HepG2 (cell line): Measurements from ENCODE around the gene CDK18. TPM values are rescaled to one million over a fixed set of nuclear protein-coding genes. Genes with fewer than 3 reads are reported as not detected.

Experiments
- ATAC-seq: fragments of 200-7000 bp; cut with Tn5 transposase; 3 replicates; pipeline ENCODE4 v1.9.1; 2020; ENCODE audit warnings: mild to moderate bottlenecking, moderate library complexity
- Bru-seq: library from RNA; stranded (reverse); fragments of 400-500 nt; gene quantifications from one replicate; lab custom pipeline; 2021; lab: Mats Ljungman, UMichigan
- BruChase-seq, 2 experiments: library from RNA; stranded (reverse); fragments of 400-500 nt; gene quantifications; one replicate each; lab custom pipeline; 2021; lab: Mats Ljungman, UMichigan
- BruUV-seq: library from RNA; stranded (reverse); fragments of 400-500 nt; replicated peaks from 2 replicates; lab custom pipeline; 2021; lab: Mats Ljungman, UMichigan
- CTCF ChIA-PET: fragments of 300-600 bp; formaldehyde crosslinking; extraction: SDS; loops from one replicate; lab custom pipeline; 2021; ENCODE audit warnings: low total read pairs, inconsistent platforms, low intra/inter-chr PET ratio; lab: Yijun Ruan, JAX
- POLR2A ChIA-PET: fragments of 350-600 bp; sonication (Branson Sonifier 250); formaldehyde crosslinking; loops from one replicate; lab custom pipeline; 2020; ENCODE audit warnings: antibody characterized with exemption, inconsistent platforms; lab: Yijun Ruan, JAX
- DNase-seq: peaks from one replicate; pipeline ENCODE4 v3.0.0-alpha.2; 2015; ENCODE audit warnings: low spot score
- FAIRE-seq: peaks from 3 replicates; lab custom pipeline; 2011; peaks lifted over from hg19 to GRCh38; lab: Jason Lieb, UNC
- H2AFZ ChIP-seq: one replicate; pipeline ENCODE4 v1.6.1; 2011; ENCODE audit warnings: low read length, inconsistent platforms
- H3K27ac ChIP-seq: fragments of 300-600 bp; 3 replicates; pipeline ENCODE4 v1.8.0; 2011; ENCODE audit warnings: mixed run types, mild to moderate bottlenecking, mixed read lengths, low read length, inconsistent platforms; ENCODE audit not compliant: insufficient read depth; ENCODE audit errors: extremely low read length
- H3K27me3 ChIP-seq, 2 experiments: fragments of 200-600 bp in 1 of 2; 2 replicates in 1 of 2; 3 replicates in 1 of 2; pipeline versions ENCODE4 v1.6.0 to v1.8.0; 2011; ENCODE audit warnings: low read length in 2 of 2, mild to moderate bottlenecking in 2 of 2, moderate library complexity in 2 of 2, inconsistent platforms in 1 of 2; ENCODE audit not compliant: insufficient read depth in 2 of 2, control insufficient read depth in 1 of 2
- H3K36me3 ChIP-seq, 2 experiments: fragments of 200-600 bp in 1 of 2; replicated peaks in 1 of 2; 2 replicates in 1 of 2; 3 replicates in 1 of 2; pipeline versions ENCODE4 v1.5.1 to v1.8.0; 2011; ENCODE audit warnings: low read length in 2 of 2, inconsistent platforms in 1 of 2; ENCODE audit not compliant: insufficient read depth in 2 of 2, control insufficient read depth in 1 of 2
- H3K4me1 ChIP-seq: 2 replicates; pipeline ENCODE4 v1.5.1; 2012; ENCODE audit warnings: low read length, inconsistent platforms; ENCODE audit not compliant: insufficient read depth
- H3K4me2 ChIP-seq: 2 replicates; pipeline ENCODE4 v1.6.0; 2011; ENCODE audit warnings: low read depth, low read length, inconsistent platforms
- H3K4me3 ChIP-seq, 3 experiments: fragments of 200-600 bp in 1 of 3; sonication (generic), shearing (Covaris generic) in 1 of 3; replicated peaks in 1 of 3; 2 replicates each; pipeline ENCODE4 v1.5.1; 2011 to 2016; ENCODE audit warnings: low read length in 3 of 3, inconsistent platforms in 2 of 3, low read depth in 2 of 3, mild to moderate bottlenecking in 2 of 3, control low read depth in 1 of 3, mixed read lengths in 1 of 3; ENCODE audit not compliant: insufficient read depth in 1 of 3
- H3K79me2 ChIP-seq: one replicate; pipeline ENCODE4 v1.6.1; 2011; ENCODE audit warnings: low read length, inconsistent platforms; ENCODE audit not compliant: insufficient read depth
- H3K9ac ChIP-seq: 2 replicates; pipeline ENCODE4 v1.6.0; 2011; ENCODE audit warnings: mild to moderate bottlenecking, low read depth, low read length, inconsistent platforms; ENCODE audit not compliant: insufficient read depth
- H3K9me3 ChIP-seq: 2 replicates; pipeline ENCODE4 v1.5.1; 2012; ENCODE audit warnings: mild to moderate bottlenecking, low read length
- H4K20me1 ChIP-seq: 2 replicates; pipeline ENCODE4 v1.6.0; 2011; ENCODE audit warnings: inconsistent platforms, mild to moderate bottlenecking, low read length, moderate library complexity; ENCODE audit not compliant: insufficient read depth
- GMEB2 ChIP-seq: IDR thresholded peaks from 2 replicates; pipeline ENCODE4 v1.6.1; 2016; ENCODE audit warnings: missing biosample characterization, missing genetic modification reagents, low read depth
- HNRNPL ChIP-seq: fragments of 200-400 bp; formaldehyde crosslinking; IDR thresholded peaks from 2 replicates; pipeline ENCODE4 v1.6.1; 2017; ENCODE audit warnings: mild to moderate bottlenecking, low read depth, low read length
- MXD1 ChIP-seq: sonication (generic); formaldehyde crosslinking; IDR thresholded peaks from 2 replicates; pipeline ENCODE4 v1.4.0; 2020; ENCODE audit warnings: mild to moderate bottlenecking, missing genetic modification reagents
- NFE2L2 ChIP-seq: fragments of 150-350 bp; IDR thresholded peaks from 2 replicates; pipeline ENCODE4 v1.6.1; 2014; ENCODE audit warnings: low read length
- NKX3-1 ChIP-seq: sonication (generic); formaldehyde crosslinking; IDR thresholded peaks from 2 replicates; pipeline ENCODE4 v1.5.0; 2020; ENCODE audit warnings: missing genetic modification reagents
- SALL2 ChIP-seq: sonication (generic); formaldehyde crosslinking; IDR thresholded peaks from 2 replicates; pipeline ENCODE4 v1.8.1; 2023; ENCODE audit warnings: mild to moderate bottlenecking, missing genetic modification reagents, inconsistent platforms
- SNAI1 ChIP-seq: sonication (generic); formaldehyde crosslinking; IDR thresholded peaks from 2 replicates; pipeline ENCODE4 v1.5.0; 2020; ENCODE audit warnings: mild to moderate bottlenecking, missing genetic modification reagents, borderline replicate concordance
- TFDP1 ChIP-seq: IDR thresholded peaks from 2 replicates; pipeline ENCODE4 v1.6.1; 2016; ENCODE audit warnings: missing compliant biosample characterization, missing genetic modification reagents, borderline replicate concordance
- ZNF17 ChIP-seq: sonication (generic); formaldehyde crosslinking; IDR thresholded peaks from 2 replicates; pipeline ENCODE4 v1.5.0; 2020; ENCODE audit warnings: mild to moderate bottlenecking, missing genetic modification reagents
- ZNF235 ChIP-seq: sonication (generic); formaldehyde crosslinking; IDR thresholded peaks from 2 replicates; pipeline ENCODE4 v1.8.1; 2023; ENCODE audit warnings: mild to moderate bottlenecking, missing genetic modification reagents, borderline replicate concordance
- ZNF740 ChIP-seq: sonication (generic); formaldehyde crosslinking; IDR thresholded peaks from 2 replicates; pipeline ENCODE4 v1.4.0; 2020; ENCODE audit warnings: missing genetic modification reagents
- ZNF768 ChIP-seq: sonication (generic); formaldehyde crosslinking; IDR thresholded peaks from 2 replicates; pipeline ENCODE4 v1.4.0; 2020; ENCODE audit warnings: missing genetic modification reagents
- ZNF776 ChIP-seq: sonication (generic); formaldehyde crosslinking; IDR thresholded peaks from 2 replicates; pipeline ENCODE4 v1.4.0; 2020; ENCODE audit warnings: mild to moderate bottlenecking, missing genetic modification reagents
- ZSCAN31 ChIP-seq: sonication (generic); formaldehyde crosslinking; IDR thresholded peaks from 2 replicates; pipeline ENCODE4 v1.5.0; 2020; ENCODE audit warnings: low read depth, mild to moderate bottlenecking, missing genetic modification reagents
- WGBS: methylation state at CpG from one replicate; pipeline ENCODE4 v1.1.6; 2017; ENCODE audit warnings: low lambda C conversion rate; 5-methylcytosine and 5-hydroxymethylcytosine counted together
- in situ Hi-C: cut with HindIII; loops from 2 replicates; pipeline ENCODE4 v1.10.0; 2017; ENCODE audit warnings: low pct_unique_long_range_greater_than_20kb; ENCODE audit not compliant: extremely low pct_ligation_motif_present
- intact Hi-C: fragments of 100-400 bp; cut with micrococcal nuclease; formaldehyde crosslinking; loops from one replicate; pipeline ENCODE4 v1.10.0; 2022; ENCODE audit not compliant: unreplicated experiment
- long read RNA-seq, 2 experiments: library from RNA in 1 of 2; library from polyadenylated mRNA in 1 of 2; stranded (forward) in 1 of 2; unstranded in 1 of 2; transcript quantifications; one replicate each; pipeline ENCODE4 v2.0.0, GENCODE V29; 2019 to 2022
- polyA minus RNA-seq, 3 experiments: library from RNA; depleted of rRNA, polyadenylated mRNA; stranded (reverse); fragments of >200 nt; gene quantifications; 2 replicates each; pipeline ENCODE4 v1.2.3, GENCODE V29; 2011; ENCODE audit warnings: low replicate concordance in 1 of 3
- polyA plus RNA-seq, 8 experiments: library from polyadenylated mRNA; depleted of rRNA in 3 of 8; stranded (reverse) in 7 of 8; unstranded in 1 of 8; fragments of >200 nt; fragmentation: Illumina TruSeq in 4 of 8; extraction: Trizol in 4 of 8; gene quantifications; 2 replicates each; pipeline versions ENCODE4 v1.2.1 to v1.2.3, GENCODE V29; 2011 to 2016; ENCODE audit warnings: low read depth in 4 of 8, missing spikeins in 1 of 8, mixed read lengths in 1 of 8; ENCODE audit not compliant: insufficient read depth in 1 of 8
- total RNA-seq, 5 experiments: library from RNA; depleted of rRNA; stranded (reverse); fragments of >200 nt; fragmentation: Illumina TruSeq; extraction: Trizol; gene quantifications; 2 replicates each; pipeline ENCODE4 v1.2.3, GENCODE V29; 2016; ENCODE audit warnings: low read depth in 1 of 5

CDK18 gene
- total RNA-seq (2016; rRNA removed; fragmentation: Illumina TruSeq; extraction: Trizol) (3.2 and 6.4 TPM in 2 replicates), polyA plus RNA-seq (2011; rRNA removed) (38.8 and 45.3 TPM in 2 replicates), polyA minus RNA-seq (2011; rRNA and poly(A)+ RNA removed; ENCODE audit: low replicate concordance) (11.0 and 29.7 TPM in 2 replicates), Bru-seq, nascent RNA (percentile 62 among the genes with signal in this experiment), BruChase-seq, experiment 1, labeled RNA remaining after a 6-hour chase (percentile 52 among the genes with signal in this experiment), BruChase-seq, experiment 2, labeled RNA remaining after a 2-hour chase (percentile 55 among the genes with signal in this experiment)
- 10.6 and 10.7 TPM in 2 replicates for total RNA-seq (2016; cell fraction: cytosol; rRNA removed; fragmentation: Illumina TruSeq; extraction: Trizol; ENCODE audit: low read depth)
- total RNA-seq (2016; cell fraction: insoluble cytoplasmic fraction; rRNA removed; fragmentation: Illumina TruSeq; extraction: Trizol): 3.6 and 7.0 TPM in 2 replicates
- total RNA-seq (2016; cell fraction: membrane; rRNA removed; fragmentation: Illumina TruSeq; extraction: Trizol): 8.3 and 10.4 TPM in 2 replicates
- 8.2 and 10.1 TPM in 2 replicates for total RNA-seq (2016; cell fraction: nucleus; rRNA removed; fragmentation: Illumina TruSeq; extraction: Trizol)
- 13.0 and 14.8 TPM in 2 replicates for polyA plus RNA-seq (2011; cell fraction: cytosol; rRNA removed)
- polyA plus RNA-seq (2011; cell fraction: nucleus; rRNA removed): 224 and 255 TPM in 2 replicates
- 53.5 and 54.3 TPM in 2 replicates for polyA plus RNA-seq (2012)
- 5.2 and 5.9 TPM in 2 replicates for polyA plus RNA-seq (2016; cell fraction: cytosol; fragmentation: Illumina TruSeq; extraction: Trizol; ENCODE audit: low read depth)
- polyA plus RNA-seq (2016; cell fraction: insoluble cytoplasmic fraction; fragmentation: Illumina TruSeq; extraction: Trizol; ENCODE audit: low read depth): 6.0 and 9.4 TPM in 2 replicates
- polyA plus RNA-seq (2016; cell fraction: membrane; fragmentation: Illumina TruSeq; extraction: Trizol; ENCODE audit: low read depth): 11.2 and 12.4 TPM in 2 replicates
- 33.1 and 35.8 TPM in 2 replicates for polyA plus RNA-seq (2016; cell fraction: nucleus; fragmentation: Illumina TruSeq; extraction: Trizol; ENCODE audit: insufficient read depth, low read depth)
- 14.7 and 23.4 TPM in 2 replicates for polyA minus RNA-seq (2011; cell fraction: cytosol; rRNA and poly(A)+ RNA removed)
- 47.0 and 52.3 TPM in 2 replicates for polyA minus RNA-seq (2011; cell fraction: nucleus; rRNA and poly(A)+ RNA removed)
- long read RNA-seq, experiment 1, partial matches to known transcripts: 2 of 6 reads
- long read RNA-seq, experiment 1, other reads (novel, unspliced or antisense): 3 of 6 reads
- long read RNA-seq, experiment 2, transcript CDK18-201 (16 exons, 3,141 nt): major isoform, 5 of 36 reads
- long read RNA-seq, experiment 2, transcript CDK18-203 (16 exons, 1,648 nt): major isoform, 5 of 36 reads
- long read RNA-seq, experiment 2, partial matches to known transcripts: 10 of 36 reads
- long read RNA-seq, experiment 2, other reads (novel, unspliced or antisense): 14 of 36 reads

GRCh38 chr1:205504311-205505075, at the start of gene CDK18:
TSS of gene CDK18 (plus strand) at chr1:205504669. CDS start at chr1:205523168, 18,499 bp downstream.
- TSS peak; percentile 65 for BruUV-seq
- CTCF ChIA-PET: interaction anchor here (1.1 kb wide), 1 partner anchor 20 kb away, joined by 4 read pairs; no protein-coding TSS in a partner anchor
- TF ChIP-seq ZNF776 (CRISPR knock-in tag) (no peak), NFE2L2 (no peak), ZSCAN31 (no peak), SALL2 (CRISPR knock-in tag) (no peak), MXD1 (CRISPR knock-in tag) (no peak), GMEB2 (CRISPR knock-in tag) (no peak), ZNF235 (CRISPR knock-in tag) (peak; percentile 23; the same call in 1 of the 2 replicates), NKX3-1 (CRISPR knock-in tag) (no peak), ZNF768 (CRISPR knock-in tag) (peak; percentile 43; the same call in 1 of the 2 replicates), ZNF17 (CRISPR knock-in tag) (peak; percentile 36; the same call in 1 of the 2 replicates), TFDP1 (peak; percentile 40; the same call in 1 of the 2 replicates), HNRNPL (no peak), SNAI1 (peak; percentile 41; the same call in 1 of the 2 replicates), ZNF740 (0 out of 2 replicates have a peak, but pooled peaks have one; percentile 22)

More at GRCh38 chr1:205504311-205505075, at the start of gene CDK18:
- Histone ChIP-seq H3K27me3 (no peaks in the 10 kb centered on the region; a peak in 1 of 5 replicates), H4K20me1 (no peaks in the 10 kb centered on the region), H3K9me3 (no peaks in the 10 kb centered on the region), H3K36me3 (no peaks in the 10 kb centered on the region), H3K9ac (peak within 1 kb of the TSS; percentile 75), H3K4me2 (peak within 1 kb of the TSS; percentile 100), H3K27ac (peak within 1 kb of the TSS; percentile 76), H3K79me2 (peaks cover 15% of the 10 kb centered on the region), H3K4me3 (peak within 1 kb of the TSS; percentile 69 to 83 (median 71)), H3K4me1 (peaks cover 84% of the 10 kb centered on the region), H2AFZ (no peak within 1 kb of the TSS)
- POLR2A ChIA-PET: interaction anchor here (1.0 to 2.2 kb wide), 3 partner anchors 11 to 19 kb away, joined by 3 to 12 read pairs (median 4); no protein-coding TSS in a partner anchor
- peak; percentile 78 for DNase-seq
- peak; percentile 79 for ATAC-seq
- in situ Hi-C loops: no loop called here
- under 1% methylated on average over 30 of the region's 42 CpGs for WGBS
- FAIRE-seq: peak; percentile 26
- intact Hi-C loops: loop anchor here (1.0 kb wide), 1 partner anchor 12 kb away; no protein-coding TSS in a partner anchor
